Sigmoid colon (tissue), 7 donors: ENCODE results near the gene OPRD1. TPM values are rescaled to one million over a fixed set of nuclear protein-coding genes. Genes with fewer than 3 reads are reported as not detected.

Experiments
- DNase-seq: peaks from one replicate; pipeline ENCODE4 v3.0.0-alpha.2; 2019
- H3K27ac ChIP-seq, 4 donors: fragments of 200-600 bp; sonication (generic); one replicate each; pipeline ENCODE4 v1.5.1; 2016 to 2019; ENCODE audit warnings: mild to moderate bottlenecking in 1 of 4
- H3K27me3 ChIP-seq, 3 donors: fragments of 200-600 bp; sonication (generic); one replicate each; pipeline ENCODE4 v1.5.1; 2019; ENCODE audit warnings: mild to moderate bottlenecking in 1 of 3
- H3K36me3 ChIP-seq, 4 donors: fragments of 200-600 bp; sonication (generic); one replicate each; pipeline ENCODE4 v1.5.1; 2016 to 2019
- H3K4me1 ChIP-seq, 4 donors: fragments of 200-600 bp; sonication (generic); one replicate each; pipeline ENCODE4 v1.5.1; 2017 to 2019
- H3K4me3 ChIP-seq, 4 donors: fragments of 200-600 bp; sonication (generic); one replicate each; pipeline ENCODE4 v1.5.1; 2017 to 2019; ENCODE audit warnings: mild to moderate bottlenecking in 2 of 4, moderate library complexity in 1 of 4
- H3K9me3 ChIP-seq, 4 donors: fragments of 200-600 bp in 3 of 4; sonication (generic) in 3 of 4; one replicate each; pipeline versions ENCODE4 v1.5.1 to v1.6.1; 2013 to 2019
- EP300 ChIP-seq, 4 donors: sonication (generic); formaldehyde crosslinking; IDR thresholded peaks; one replicate each; pipeline ENCODE4 v1.6.1; 2017; ENCODE audit warnings: antibody characterized with exemption in 4 of 4
- POLR2A ChIP-seq, 2 donors: fragments of 450-650 bp; IDR thresholded peaks; one replicate each; pipeline ENCODE4 v1.6.1; 2016; ENCODE audit warnings: antibody characterized with exemption in 2 of 2, mild to moderate bottlenecking in 2 of 2, moderate library complexity in 2 of 2
- POLR2AphosphoS5 ChIP-seq, 4 donors: sonication (generic); formaldehyde crosslinking; IDR thresholded peaks; one replicate each; pipeline ENCODE4 v1.6.1; 2017; ENCODE audit warnings: antibody characterized with exemption in 4 of 4
- WGBS, 2 donors: extraction: QIAGEN DNeasy Blood & Tissue Kit; methylation state at CpG; one replicate each; pipeline ENCODE4 v1.1.7; 2013; 5-methylcytosine and 5-hydroxymethylcytosine counted together
- intact Hi-C: fragments of 100-400 bp; cut with DNase I; formaldehyde crosslinking; loops from one replicate; pipeline ENCODE4 v1.15.1; 2023
- polyA plus RNA-seq, 3 donors: library from polyadenylated mRNA; stranded (reverse); fragments of 200-250 nt; gene quantifications; one replicate each; pipeline ENCODE4 v1.2.3, GENCODE V29; 2013
- total RNA-seq, 4 donors: library from RNA; depleted of rRNA; stranded (reverse); fragments of >200 nt; gene quantifications; one replicate each; pipeline ENCODE4 v1.1.0, GENCODE V29; 2016
- TF ChIP-seq, protein P1 (sequence below), 4 experiments: fragments of 450-650 bp in 3 of 4; fragments of 200-600 bp in 1 of 4; IDR thresholded peaks; one replicate each; pipeline ENCODE4 v1.5.1; 2016 to 2019; ENCODE audit warnings: antibody characterized with exemption in 4 of 4, mild to moderate bottlenecking in 3 of 4, moderate library complexity in 2 of 4
- donor health status: healthy with polysubstance abuse.
- donor health status: Bipolar disorder and iron deficiency.
- donor health status: healthy.

OPRD1 gene
- total and polyA plus RNA-seq, 7 donors: under 0.01 to 1.8 (median 0.42) TPM; not detected in 1

DNA sequence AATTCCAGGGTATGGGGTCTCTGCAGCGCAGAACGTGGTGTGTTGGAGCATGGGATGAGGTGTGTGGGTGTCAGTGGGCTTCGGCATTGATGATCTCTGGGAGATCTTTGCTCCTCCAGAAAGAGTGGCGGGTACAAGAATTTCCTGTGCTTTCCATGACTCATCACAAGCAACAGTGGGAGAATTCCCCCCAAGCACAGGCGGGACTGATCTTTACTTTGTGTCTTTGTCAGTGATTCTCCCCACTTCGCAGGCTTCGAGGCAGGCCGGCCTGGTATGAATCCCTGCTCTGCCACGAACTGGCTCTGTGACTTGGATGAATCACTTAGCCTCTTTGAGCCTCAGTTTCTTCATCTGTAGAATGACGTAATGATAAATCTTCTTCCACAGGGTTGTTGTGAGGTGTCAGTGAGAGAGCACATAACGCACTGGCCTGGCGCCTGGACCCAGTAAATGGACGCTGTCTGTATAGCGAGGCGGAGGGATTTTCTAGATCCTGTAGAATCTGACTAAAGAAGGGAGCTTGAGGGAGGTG, 2.0 kb downstream of the OPRD1 start:
- 84 to 89% methylated on average over 15 of the region's 15 CpGs for WGBS, 2 donors
- DNase-seq: no peak
- H3K27ac ChIP-seq: no peak overlapping the region
- intact Hi-C loops: no loop called here
- no peaks in the 10 kb centered on the region for H3K36me3 ChIP-seq
- H3K9me3 ChIP-seq: no peaks in the 10 kb centered on the region
- TF ChIP-seq POLR2AphosphoS5 (IDR thresholded peaks at IDR 0.05) (no peak), EP300 (IDR thresholded peaks at IDR 0.05) (no peak), POLR2A (IDR thresholded peaks at IDR 0.05) (no peak)
- TF ChIP-seq, protein P1, sequence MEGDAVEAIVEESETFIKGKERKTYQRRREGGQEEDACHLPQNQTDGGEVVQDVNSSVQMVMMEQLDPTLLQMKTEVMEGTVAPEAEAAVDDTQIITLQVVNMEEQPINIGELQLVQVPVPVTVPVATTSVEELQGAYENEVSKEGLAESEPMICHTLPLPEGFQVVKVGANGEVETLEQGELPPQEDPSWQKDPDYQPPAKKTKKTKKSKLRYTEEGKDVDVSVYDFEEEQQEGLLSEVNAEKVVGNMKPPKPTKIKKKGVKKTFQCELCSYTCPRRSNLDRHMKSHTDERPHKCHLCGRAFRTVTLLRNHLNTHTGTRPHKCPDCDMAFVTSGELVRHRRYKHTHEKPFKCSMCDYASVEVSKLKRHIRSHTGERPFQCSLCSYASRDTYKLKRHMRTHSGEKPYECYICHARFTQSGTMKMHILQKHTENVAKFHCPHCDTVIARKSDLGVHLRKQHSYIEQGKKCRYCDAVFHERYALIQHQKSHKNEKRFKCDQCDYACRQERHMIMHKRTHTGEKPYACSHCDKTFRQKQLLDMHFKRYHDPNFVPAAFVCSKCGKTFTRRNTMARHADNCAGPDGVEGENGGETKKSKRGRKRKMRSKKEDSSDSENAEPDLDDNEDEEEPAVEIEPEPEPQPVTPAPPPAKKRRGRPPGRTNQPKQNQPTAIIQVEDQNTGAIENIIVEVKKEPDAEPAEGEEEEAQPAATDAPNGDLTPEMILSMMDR (IDR thresholded peaks at IDR 0.05): no peak
- H3K4me3 ChIP-seq: no peak overlapping the region
- H3K4me1 ChIP-seq: peaks cover 0 to 6% (median 1%) of the 10 kb centered on the region in 4 donors
- H3K27me3 ChIP-seq: peaks cover 9 to 89% (median 34%) of the 10 kb centered on the region in 3 donors

DNA sequence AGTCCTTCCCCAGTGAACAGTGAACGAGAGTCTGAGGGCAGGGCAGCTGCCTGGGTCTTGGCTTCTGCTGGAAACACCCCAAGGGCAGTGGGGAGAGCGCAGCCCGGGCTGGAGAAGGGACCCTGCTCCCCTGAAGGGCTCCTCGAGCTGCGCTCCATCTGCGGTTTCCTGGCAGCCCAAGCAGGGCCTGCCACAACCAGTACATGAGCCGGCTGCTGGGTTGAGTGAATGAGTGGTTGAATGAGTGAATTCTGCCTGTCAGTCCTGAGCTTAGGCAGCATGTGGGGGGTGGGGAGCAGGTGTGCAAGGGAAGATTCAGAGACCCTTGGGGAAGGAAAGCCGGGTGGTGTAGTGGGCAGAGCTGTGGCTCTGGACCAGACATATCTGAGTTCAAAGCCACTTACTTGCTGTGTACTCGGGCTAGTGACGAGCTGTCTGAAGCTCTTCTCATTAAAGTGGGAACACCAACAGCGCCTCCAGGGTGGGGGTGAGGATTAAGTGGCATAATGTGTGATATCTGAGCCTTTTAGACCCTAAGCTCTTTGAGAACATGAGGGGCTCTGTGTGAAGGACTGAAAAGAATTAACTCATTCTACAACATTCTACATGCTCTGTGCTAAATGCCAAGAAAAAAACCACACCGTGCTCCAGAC, 3.7 kb downstream of the OPRD1 start:
- H3K9me3 ChIP-seq: no peaks in the 10 kb centered on the region
- 36 to 48% methylated on average over 12 of the region's 12 CpGs for WGBS, 2 donors
- no peak overlapping the region for H3K27ac ChIP-seq
- peaks cover 9 to 79% (median 34%) of the 10 kb centered on the region in 3 donors for H3K27me3 ChIP-seq
- no peak for TF ChIP-seq EP300 (IDR thresholded peaks at IDR 0.05)
- TF ChIP-seq POLR2A (IDR thresholded peaks at IDR 0.05): no peak
- TF ChIP-seq POLR2AphosphoS5 (IDR thresholded peaks at IDR 0.05): no peak
- TF ChIP-seq, protein P1 (IDR thresholded peaks at IDR 0.05): no peak
- H3K36me3 ChIP-seq: no peaks in the 10 kb centered on the region
- peaks cover 0 to 6% (median 1%) of the 10 kb centered on the region in 4 donors for H3K4me1 ChIP-seq
- H3K4me3 ChIP-seq: no peak overlapping the region
- DNase-seq: no peak
- intact Hi-C loops: no loop called here

DNA sequence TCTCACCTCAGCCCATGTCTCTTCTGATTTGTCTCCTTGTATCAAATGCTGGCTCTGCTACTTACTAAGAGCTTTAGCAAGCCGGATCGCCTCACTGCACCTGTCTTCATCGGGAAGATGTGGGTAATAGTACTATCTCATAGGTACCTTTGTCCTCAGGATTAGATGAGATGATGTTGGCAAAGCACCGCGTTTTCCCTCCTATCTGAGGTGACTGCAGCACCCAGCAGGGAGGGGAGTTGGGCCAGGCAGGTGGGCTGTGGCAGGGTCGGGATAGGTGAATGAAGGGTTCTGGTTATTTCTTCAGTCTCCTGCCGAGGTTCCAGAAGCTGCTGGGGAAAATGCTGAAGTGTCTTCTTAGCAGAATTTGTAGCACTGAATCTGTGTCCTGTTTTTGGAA, 5.2 kb downstream of the OPRD1 start:
- H3K9me3 ChIP-seq: no peaks in the 10 kb centered on the region
- 68 to 83% methylated on average over 7 of the region's 7 CpGs for WGBS, 2 donors
- no peaks in the 10 kb centered on the region for H3K36me3 ChIP-seq
- DNase-seq: no peak
- intact Hi-C loops: no loop called here
- no peak overlapping the region for H3K27ac ChIP-seq
- TF ChIP-seq POLR2AphosphoS5 (IDR thresholded peaks at IDR 0.05) (no peak), EP300 (IDR thresholded peaks at IDR 0.05) (no peak), POLR2A (IDR thresholded peaks at IDR 0.05) (no peak)
- TF ChIP-seq, protein P1 (IDR thresholded peaks at IDR 0.05): no peak
- peaks cover 0 to 3% (median 1%) of the 10 kb centered on the region in 4 donors for H3K4me1 ChIP-seq
- H3K4me3 ChIP-seq: no peak overlapping the region
- H3K27me3 ChIP-seq: peaks cover 4 to 64% (median 24%) of the 10 kb centered on the region in 3 donors

DNA sequence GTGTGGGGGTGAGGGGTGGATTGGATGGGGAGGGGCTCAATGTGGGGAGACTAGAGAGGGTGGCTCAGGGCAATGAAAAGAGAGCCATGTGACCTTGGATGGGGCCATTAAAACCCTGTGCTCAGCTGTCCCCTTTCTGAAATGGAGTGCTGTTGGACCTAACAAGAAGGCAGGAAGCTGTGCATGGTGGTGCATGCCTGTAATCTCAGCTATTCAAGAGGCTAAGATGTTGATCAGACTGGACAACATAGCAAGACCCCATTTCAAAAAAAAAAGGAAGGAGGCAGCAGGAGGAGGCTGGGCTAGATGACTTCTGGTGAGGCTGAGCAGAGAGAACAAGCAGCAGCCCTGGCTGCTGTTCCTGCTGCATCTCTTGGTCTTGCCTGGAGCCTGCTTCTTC, 7.0 kb downstream of the OPRD1 start:
- Histone ChIP-seq H3K27ac (no peak overlapping the region), H3K27me3 (peaks cover 0 to 45% (median 16%) of the 10 kb centered on the region in 3 donors), H3K4me1 (no peaks in the 10 kb centered on the region), H3K4me3 (no peak overlapping the region), H3K36me3 (no peaks in the 10 kb centered on the region), H3K9me3 (no peaks in the 10 kb centered on the region)
- intact Hi-C loops: no loop called here
- no peak for DNase-seq
- TF ChIP-seq POLR2AphosphoS5 (IDR thresholded peaks at IDR 0.05) (no peak), POLR2A (IDR thresholded peaks at IDR 0.05) (no peak), EP300 (IDR thresholded peaks at IDR 0.05) (no peak)
- TF ChIP-seq, protein P1 (IDR thresholded peaks at IDR 0.05): no peak
